WERI-Rb-1 (cell line): ENCODE data around the gene SLC2A4RG.

ENCODE experiments used
- DNase-seq: peaks from one replicate; pipeline ENCODE4 v3.0.0-alpha.2; 2020
- H3K27ac ChIP-seq: fragments of 250-450 bp; sonication (Bioruptor Pico); 2 replicates; pipeline ENCODE4 v1.5.1; 2020; ENCODE audit warnings: mild to moderate bottlenecking, moderate library complexity
- H3K27me3 ChIP-seq: fragments of 250-450 bp; sonication (Bioruptor Pico); 2 replicates; pipeline ENCODE4 v1.5.1; 2021; ENCODE audit warnings: mild to moderate bottlenecking, low read depth, moderate library complexity; ENCODE audit not compliant: insufficient read depth, severe bottlenecking
- H3K36me3 ChIP-seq: fragments of 250-450 bp; sonication (Bioruptor Pico); 2 replicates; pipeline ENCODE4 v1.5.1; 2020; ENCODE audit warnings: mild to moderate bottlenecking, moderate library complexity
- H3K4me3 ChIP-seq: 2 replicates; pipeline ENCODE4 v1.5.1; 2011; ENCODE audit warnings: low read depth, mild to moderate bottlenecking, control low read depth, low read length
- H3K9me3 ChIP-seq: fragments of 250-450 bp; sonication (Bioruptor Pico); 2 replicates; pipeline ENCODE4 v1.5.1; 2021; ENCODE audit warnings: mild to moderate bottlenecking, moderate library complexity; ENCODE audit not compliant: severe bottlenecking
- TF ChIP-seq, protein P1 (sequence below): IDR thresholded peaks from 2 replicates; pipeline ENCODE4 v1.5.1; 2011; ENCODE audit warnings: low read depth, mild to moderate bottlenecking, control low read depth, inconsistent platforms, low read length

Gene SLC2A4RG

DNA sequence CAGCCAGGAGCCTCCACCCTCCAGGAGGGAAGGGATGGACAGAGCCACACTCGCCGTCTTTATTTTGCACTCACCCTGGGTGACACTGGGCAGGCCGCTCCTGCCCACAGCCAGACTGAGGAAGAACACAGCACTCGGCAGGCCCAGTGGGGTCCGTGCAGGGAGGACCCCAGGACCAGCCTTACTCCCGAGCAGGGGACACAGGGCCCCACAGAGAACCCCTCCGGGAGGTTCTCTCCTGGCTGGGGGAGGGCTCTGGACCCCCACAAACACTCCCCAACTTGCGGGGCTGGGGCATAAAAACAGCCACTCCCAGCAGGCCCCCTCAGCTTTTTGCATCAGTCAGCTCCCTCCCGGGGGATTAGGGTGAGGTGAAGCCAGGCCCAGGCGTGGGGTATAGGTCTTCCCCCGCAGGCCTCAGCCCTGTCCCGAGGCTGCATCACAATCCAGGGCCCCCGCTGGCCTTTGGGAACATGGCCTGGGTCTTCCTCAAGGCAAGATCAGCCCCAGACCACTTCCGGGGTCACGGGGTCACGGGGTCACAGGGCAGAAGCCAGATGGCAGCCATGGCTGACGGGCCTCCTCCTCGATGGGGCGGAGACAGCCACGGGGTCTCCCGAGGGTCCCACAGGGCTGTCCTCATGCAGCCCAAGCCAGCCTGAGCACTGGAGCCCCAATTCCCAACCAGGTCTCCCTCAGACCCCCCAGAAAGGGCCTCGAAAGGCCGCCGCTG lies 39.9 kb upstream of the SLC2A4RG start:
- no peaks in the 10 kb centered on the region for H3K27me3 ChIP-seq
- TF ChIP-seq, protein P1, sequence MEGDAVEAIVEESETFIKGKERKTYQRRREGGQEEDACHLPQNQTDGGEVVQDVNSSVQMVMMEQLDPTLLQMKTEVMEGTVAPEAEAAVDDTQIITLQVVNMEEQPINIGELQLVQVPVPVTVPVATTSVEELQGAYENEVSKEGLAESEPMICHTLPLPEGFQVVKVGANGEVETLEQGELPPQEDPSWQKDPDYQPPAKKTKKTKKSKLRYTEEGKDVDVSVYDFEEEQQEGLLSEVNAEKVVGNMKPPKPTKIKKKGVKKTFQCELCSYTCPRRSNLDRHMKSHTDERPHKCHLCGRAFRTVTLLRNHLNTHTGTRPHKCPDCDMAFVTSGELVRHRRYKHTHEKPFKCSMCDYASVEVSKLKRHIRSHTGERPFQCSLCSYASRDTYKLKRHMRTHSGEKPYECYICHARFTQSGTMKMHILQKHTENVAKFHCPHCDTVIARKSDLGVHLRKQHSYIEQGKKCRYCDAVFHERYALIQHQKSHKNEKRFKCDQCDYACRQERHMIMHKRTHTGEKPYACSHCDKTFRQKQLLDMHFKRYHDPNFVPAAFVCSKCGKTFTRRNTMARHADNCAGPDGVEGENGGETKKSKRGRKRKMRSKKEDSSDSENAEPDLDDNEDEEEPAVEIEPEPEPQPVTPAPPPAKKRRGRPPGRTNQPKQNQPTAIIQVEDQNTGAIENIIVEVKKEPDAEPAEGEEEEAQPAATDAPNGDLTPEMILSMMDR: no peak
- no peak overlapping the region for H3K4me3 ChIP-seq
- H3K27ac ChIP-seq: peak overlapping the region; percentile 26; the same call in 1 of the 2 replicates
- no peak for DNase-seq
- no peaks in the 10 kb centered on the region for H3K9me3 ChIP-seq
- peaks cover 40% of the 10 kb centered on the region for H3K36me3 ChIP-seq

DNA sequence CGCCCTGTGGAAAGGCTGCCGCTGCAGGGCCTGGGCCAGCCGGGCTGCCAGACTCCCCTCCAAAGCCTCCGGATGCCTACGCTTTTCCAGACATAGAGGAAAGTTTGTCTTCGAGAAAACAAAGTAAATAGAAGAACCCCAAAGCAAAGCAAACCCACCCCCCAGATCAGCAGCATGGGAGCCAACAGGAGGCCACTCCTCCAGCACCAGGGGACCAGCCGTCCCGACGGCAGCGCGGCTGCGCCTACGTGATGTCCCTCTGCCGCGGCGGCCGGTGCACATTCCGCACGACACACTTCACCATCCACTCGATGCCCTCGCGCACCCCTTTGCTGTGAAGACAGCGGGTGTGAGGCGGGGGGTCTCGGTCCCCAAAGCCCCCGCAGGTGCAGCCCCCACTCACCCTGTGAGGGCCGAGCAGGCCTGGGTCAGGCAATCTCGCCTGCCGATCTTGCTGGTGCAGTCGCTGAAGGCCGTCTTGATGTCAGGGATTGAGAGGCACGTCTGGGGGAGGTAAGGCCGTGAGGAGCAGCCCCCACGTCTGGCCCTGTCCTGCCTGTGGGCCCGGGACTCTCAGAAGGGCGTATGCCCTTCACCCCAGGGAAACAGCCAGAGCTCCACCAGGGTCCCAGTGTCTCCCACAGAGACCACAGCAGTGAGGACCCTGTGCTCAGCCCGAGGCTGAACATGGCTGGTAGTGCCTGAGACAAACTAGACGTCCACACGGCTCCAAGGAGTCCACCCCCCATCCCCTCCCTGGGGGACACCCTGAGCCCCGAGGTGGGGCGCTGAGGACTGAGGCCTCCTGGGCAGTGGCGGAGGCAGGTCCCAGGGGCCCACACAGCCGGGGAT lies 39.2 kb upstream of the SLC2A4RG start:
- H3K27ac ChIP-seq: no peak overlapping the region
- H3K36me3 ChIP-seq: peaks cover 42% of the 10 kb centered on the region
- TF ChIP-seq, protein P1: no peak
- no peaks in the 10 kb centered on the region for H3K27me3 ChIP-seq
- H3K9me3 ChIP-seq: no peaks in the 10 kb centered on the region
- no peak for DNase-seq
- no peak overlapping the region for H3K4me3 ChIP-seq

DNA sequence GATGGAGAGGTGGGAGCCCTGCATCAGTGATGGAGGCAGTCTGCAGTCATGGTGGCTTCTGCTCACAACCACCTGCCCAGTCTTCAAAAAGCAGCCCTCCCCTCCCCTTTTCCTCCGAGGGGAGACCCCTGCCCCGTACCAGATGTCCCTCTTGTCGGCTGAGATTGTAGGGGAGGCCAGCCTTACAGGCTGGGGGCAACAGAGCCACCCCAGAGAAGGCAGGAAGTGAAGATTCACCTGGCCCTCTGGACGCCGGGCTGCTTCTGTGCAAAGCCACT lies 38.6 kb upstream of the SLC2A4RG start:
- Histone ChIP-seq H3K36me3 (peaks cover 42% of the 10 kb centered on the region), H3K27me3 (no peaks in the 10 kb centered on the region), H3K9me3 (no peaks in the 10 kb centered on the region), H3K4me3 (no peak overlapping the region), H3K27ac (no peak overlapping the region)
- TF ChIP-seq, protein P1: no peak
- no peak for DNase-seq

DNA sequence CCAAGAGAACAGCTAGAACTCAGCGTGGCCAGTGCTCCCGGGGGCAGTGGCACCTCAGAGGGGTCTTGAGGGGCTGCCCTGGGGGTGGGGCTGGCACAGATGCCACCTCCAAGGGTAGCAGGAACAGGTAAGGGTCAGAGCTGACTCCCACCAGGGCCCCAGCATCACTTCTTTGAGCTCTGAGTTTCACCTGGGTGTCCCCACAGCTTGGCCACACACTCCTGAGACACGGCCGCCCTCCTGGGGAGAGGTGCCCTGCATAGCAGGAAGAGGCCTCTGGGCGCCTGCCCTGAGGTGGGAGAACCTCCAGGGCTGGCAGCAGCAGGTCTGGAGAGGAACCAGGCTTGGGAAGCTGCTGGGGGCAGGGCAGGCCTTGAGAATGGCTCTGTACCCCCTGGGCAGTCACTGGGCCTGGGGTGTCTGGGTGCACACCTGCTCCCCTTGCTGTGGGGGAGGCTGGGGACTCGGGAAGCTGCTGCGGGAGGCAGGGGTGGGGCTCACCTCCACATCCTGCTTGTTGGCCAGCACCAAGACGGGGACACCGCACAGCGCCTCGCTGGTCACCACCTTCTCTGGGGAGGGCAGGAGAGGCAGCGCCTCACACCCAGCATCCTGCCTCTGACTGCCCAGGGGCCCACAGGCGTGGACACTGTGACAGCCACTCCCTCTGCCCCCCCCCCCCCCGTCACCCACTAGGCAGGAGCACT lies 38.1 kb upstream of the SLC2A4RG start:
- peaks cover 45% of the 10 kb centered on the region for H3K36me3 ChIP-seq
- H3K9me3 ChIP-seq: no peaks in the 10 kb centered on the region
- no peak for DNase-seq
- H3K27ac ChIP-seq: no peak overlapping the region
- H3K4me3 ChIP-seq: no peak overlapping the region
- TF ChIP-seq, protein P1: no peak
- H3K27me3 ChIP-seq: no peaks in the 10 kb centered on the region

DNA sequence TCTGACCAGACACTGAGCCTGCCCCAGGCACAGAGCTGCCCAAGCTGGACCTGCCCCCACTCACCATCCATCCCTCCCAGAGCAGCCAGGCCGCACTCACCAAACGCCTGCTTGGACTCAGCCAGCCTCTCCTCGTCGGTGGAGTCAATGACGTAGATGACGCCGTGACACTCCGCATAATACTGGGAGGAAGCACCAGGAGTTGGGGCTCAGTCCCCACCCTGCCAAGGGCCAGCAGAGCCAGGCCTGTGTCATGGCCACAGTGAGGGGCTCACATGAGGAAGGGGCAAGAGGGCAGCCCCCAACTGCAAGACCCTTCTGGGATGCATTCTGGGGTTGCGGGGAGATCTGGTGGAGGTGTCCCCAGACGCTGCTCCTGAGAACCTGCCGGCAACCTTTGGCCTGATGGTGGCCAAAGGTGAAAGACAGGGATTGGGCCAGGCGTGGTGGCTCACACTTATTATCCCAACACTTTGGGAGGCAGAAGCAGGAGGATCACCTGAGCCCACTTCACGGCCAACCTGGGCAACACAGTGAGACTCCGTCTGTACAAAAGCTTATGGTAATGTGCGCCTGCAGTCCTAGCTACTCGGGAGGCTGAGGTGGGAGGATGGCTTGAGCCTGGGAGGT lies 37.4 kb upstream of the SLC2A4RG start:
- peaks cover 43% of the 10 kb centered on the region for H3K36me3 ChIP-seq
- H3K27me3 ChIP-seq: no peaks in the 10 kb centered on the region
- H3K4me3 ChIP-seq: no peak overlapping the region
- DNase-seq: no peak
- no peaks in the 10 kb centered on the region for H3K9me3 ChIP-seq
- TF ChIP-seq, protein P1: no peak
- no peak overlapping the region for H3K27ac ChIP-seq
